ENCODE measurements around the gene ADAM11.

GRCh38 chr17:44794851-44795413 is 36.1 kb downstream of the ADAM11 start:
- TF ChIP-seq ZNF274 (IDR thresholded peaks at IDR 0.05; ENCODE audit: low read depth, low read length) (no peak), YY1 (IDR thresholded peaks at IDR 0.05; ENCODE audit: insufficient read depth, insufficient read length) (no peak)
